Adrenal gland (tissue), 5 donors: ENCODE measurements around the gene ARL6IP4.

Experiments used
- CTCF ChIP-seq, 6 experiments: fragments of 450-650 bp in 4 of 6; fragments of 200-600 bp in 2 of 6; sonication (generic) in 1 of 6; IDR thresholded peaks; 1 replicate in 5 of 6; 2 replicates in 1 of 6; pipeline versions ENCODE4 v1.5.1 to v1.8.0; 2016 to 2021; ENCODE audit warnings: antibody characterized with exemption in 6 of 6, mild to moderate bottlenecking in 2 of 6, moderate library complexity in 1 of 6
- POLR2A ChIP-seq, 2 donors: fragments of 450-650 bp; IDR thresholded peaks; one replicate each; pipeline ENCODE4 v1.6.1; 2017; ENCODE audit warnings: antibody characterized with exemption in 2 of 2, mild to moderate bottlenecking in 2 of 2, moderate library complexity in 1 of 2
- donor health status: DM: no; HTN: no; CAD: no.

GRCh38 chr12:122943196-122943595 is 37.3 kb upstream of the ARL6IP4 start:
- TF ChIP-seq POLR2A (IDR thresholded peaks at IDR 0.05): no peak
- TF ChIP-seq CTCF (IDR thresholded peaks at IDR 0.05): no peak
